Stimulated activated CD8-positive, alpha-beta memory T cell treated with anti-CD3 and anti-CD28 coated beads, Interleukin-7, amount 100 ng/mL, for 4 hours (primary cell): Measurements from ENCODE around the gene KCNMA1.

Experiments
- DNase-seq, 2 donors: peaks; one replicate each; pipeline ENCODE4 v3.0.0-alpha.2; 2020; ENCODE audit warnings: low read depth in 2 of 2

KCNMA1 gene

GRCh38 chr10:77510294-77510693, 127.3 kb downstream of the KCNMA1 start:
- no peak for DNase-seq

- no peak for DNase-seq
Observed at GRCh38 chr10:77509391-77509790, 128.2 kb downstream of the KCNMA1 start.

GRCh38 chr10:77507291-77507880, 130.2 kb downstream of the KCNMA1 start:
- DNase-seq = no peak

- no peak for DNase-seq
Observed at GRCh38 chr10:77506517-77507200, 130.9 kb downstream of the KCNMA1 start.

GRCh38 chr10:77505431-77506334, 131.9 kb downstream of the KCNMA1 start:
- no peak for DNase-seq

GRCh38 chr10:77504873-77505257, 132.7 kb downstream of the KCNMA1 start:
- no peak for DNase-seq

GRCh38 chr10:77504196-77504872, 133.3 kb downstream of the KCNMA1 start:
- no peak for DNase-seq

GRCh38 chr10:77501846-77502261, 135.8 kb downstream of the KCNMA1 start:
- DNase-seq = no peak

GRCh38 chr10:77501152-77501845, 136.3 kb downstream of the KCNMA1 start:
- DNase-seq = no peak

GRCh38 chr10:77500754-77501151, 136.9 kb downstream of the KCNMA1 start:
- DNase-seq = no peak

- no peak for DNase-seq
Observed at GRCh38 chr10:77498829-77499228, 138.8 kb downstream of the KCNMA1 start.

- DNase-seq = no peak
Observed at GRCh38 chr10:77498210-77498609, 139.4 kb downstream of the KCNMA1 start.

- DNase-seq = no peak
Observed at GRCh38 chr10:77497748-77498147, 139.9 kb downstream of the KCNMA1 start.

GRCh38 chr10:77496941-77497420, 140.6 kb downstream of the KCNMA1 start:
- no peak for DNase-seq

GRCh38 chr10:77494756-77495541, 142.7 kb downstream of the KCNMA1 start:
- no peak for DNase-seq

- DNase-seq = no peak
Observed at GRCh38 chr10:77494327-77494726, 143.3 kb downstream of the KCNMA1 start.

GRCh38 chr10:77493851-77494261, 143.8 kb downstream of the KCNMA1 start:
- no peak for DNase-seq

GRCh38 chr10:77493239-77493806, 144.3 kb downstream of the KCNMA1 start:
- no peak for DNase-seq

- DNase-seq = no peak
Observed at GRCh38 chr10:77492368-77492994, 145.1 kb downstream of the KCNMA1 start.
